B cell (primary cell): ENCODE measurements around the gene TSTD1. TPM values are rescaled to one million over a fixed set of nuclear protein-coding genes. Genes with fewer than 3 reads are reported as not detected.

Experiments
- ATAC-seq: fragments of 200-7000 bp; cut with Tn5 transposase; one replicate; pipeline ENCODE4 v1.10.0; 2021; ENCODE audit warnings: low read depth, mild to moderate bottlenecking, moderate number of reproducible peaks, moderate library complexity
- CTCF ChIA-PET: fragments of 350-600 bp; sonication (Branson Sonifier 250); formaldehyde crosslinking; loops from one replicate; lab custom pipeline; 2021; ENCODE audit warnings: antibody characterized with exemption, inconsistent platforms; lab: Charles Lee
- POLR2A ChIA-PET: fragments of 350-600 bp; sonication (Branson Sonifier 250); formaldehyde crosslinking; loops from one replicate; lab custom pipeline; 2021; ENCODE audit warnings: antibody characterized with exemption; lab: Charles Lee
- DNase-seq: peaks from one replicate; pipeline ENCODE4 v3.0.0; 2013
- H2AFZ ChIP-seq: 2 replicates; pipeline ENCODE4 v1.6.1; 2012; ENCODE audit warnings: mild to moderate bottlenecking, low read depth, low read length; ENCODE audit not compliant: insufficient read depth, poor library complexity, severe bottlenecking
- H3K27ac ChIP-seq, 2 donors: 1 replicate in 1 of 2; 2 replicates in 1 of 2; pipeline ENCODE4 v1.5.1; 2012 to 2013; ENCODE audit warnings: low read length in 2 of 2, mild to moderate bottlenecking in 2 of 2, moderate library complexity in 1 of 2
- H3K27me3 ChIP-seq, 4 experiments: fragments of 200-600 bp in 1 of 4; sonication (generic) in 1 of 4; replicated peaks in 1 of 4; 1 replicate in 2 of 4; 2 replicates in 2 of 4; pipeline versions ENCODE4 v1.6.1 to v1.7.0; 2013 to 2016; ENCODE audit warnings: low read length in 3 of 4, mild to moderate bottlenecking in 2 of 4, mixed read lengths in 1 of 4, moderate library complexity in 1 of 4; ENCODE audit not compliant: insufficient read depth in 4 of 4, control insufficient read depth in 3 of 4; ENCODE audit errors: control extremely low read depth in 1 of 4
- H3K36me3 ChIP-seq, 2 experiments: replicated peaks in 1 of 2; 1 replicate in 1 of 2; 2 replicates in 1 of 2; pipeline versions ENCODE4 v1.6.1 to v1.7.1; 2013; ENCODE audit warnings: low read length in 1 of 2; ENCODE audit not compliant: insufficient read depth in 2 of 2, control insufficient read depth in 1 of 2; ENCODE audit errors: control extremely low read depth in 1 of 2, extremely low read depth in 1 of 2
- H3K4me1 ChIP-seq, 2 donors: fragments of 200-600 bp in 1 of 2; sonication (generic) in 1 of 2; 1 replicate in 1 of 2; 2 replicates in 1 of 2; pipeline versions ENCODE4 v1.5.1 to v1.6.1; 2013 to 2017; ENCODE audit warnings: low read length in 2 of 2; ENCODE audit not compliant: control insufficient read depth in 2 of 2, insufficient read depth in 2 of 2
- H3K4me2 ChIP-seq: replicated peaks from 2 replicates; pipeline ENCODE3; 2012; ENCODE audit warnings: mild to moderate bottlenecking, low read depth, low read length; ENCODE audit not compliant: poor library complexity, severe bottlenecking
- H3K4me3 ChIP-seq, 5 experiments: fragments of 200-600 bp in 1 of 5; sonication (generic) in 1 of 5; 1 replicate in 3 of 5; 2 replicates in 2 of 5; pipeline versions ENCODE4 v1.5.1 to v1.7.0; 2011 to 2016; ENCODE audit warnings: low read length in 4 of 5, mild to moderate bottlenecking in 4 of 5, low read depth in 2 of 5, control low read depth in 1 of 5, moderate library complexity in 1 of 5; ENCODE audit not compliant: insufficient read depth in 1 of 5; ENCODE audit errors: control extremely low read depth in 1 of 5, extremely low read depth in 1 of 5
- H3K79me2 ChIP-seq: fragments of 200-600 bp; sonication (generic); one replicate; pipeline ENCODE4 v1.6.0; 2016; ENCODE audit warnings: low read length; ENCODE audit not compliant: control insufficient read depth, insufficient read depth
- H3K9ac ChIP-seq: fragments of 200-600 bp; sonication (generic); 2 replicates; pipeline ENCODE4 v1.6.1; 2017; ENCODE audit warnings: mild to moderate bottlenecking, low read length, moderate library complexity
- H3K9me3 ChIP-seq, 3 donors: one replicate each; pipeline versions ENCODE4 v1.6.1 to v1.7.1; 2013; ENCODE audit warnings: low read length in 2 of 3; ENCODE audit not compliant: control insufficient read depth in 2 of 3, insufficient read depth in 1 of 3; ENCODE audit errors: control extremely low read depth in 1 of 3
- H4K20me1 ChIP-seq: 2 replicates; pipeline ENCODE4 v1.6.0; 2012; ENCODE audit warnings: mild to moderate bottlenecking, low read length; ENCODE audit not compliant: insufficient read depth, control insufficient read depth, poor library complexity, severe bottlenecking
- H3K27ac Mint-ChIP-seq: one replicate; pipeline ENCODE4 v1.8.0; 2021; ENCODE audit warnings: mixed read lengths
- H3K27me3 Mint-ChIP-seq: one replicate; pipeline ENCODE4 v1.8.0; 2021; ENCODE audit warnings: mixed read lengths
- H3K4me1 Mint-ChIP-seq: one replicate; pipeline ENCODE4 v1.8.0; 2021; ENCODE audit warnings: mixed read lengths
- H3K4me3 Mint-ChIP-seq: one replicate; pipeline ENCODE4 v1.8.0; 2021; ENCODE audit warnings: mixed read lengths
- H3K9me3 Mint-ChIP-seq: one replicate; pipeline ENCODE4 v1.8.0; 2022; ENCODE audit warnings: mixed read lengths; ENCODE audit not compliant: insufficient read depth
- CTCF ChIP-seq: fragments of 200-600 bp; IDR thresholded peaks from one replicate; pipeline ENCODE4 v1.8.0; 2022; ENCODE audit warnings: antibody characterized with exemption, mild to moderate bottlenecking
- EZH2 ChIP-seq: IDR thresholded peaks from 2 replicates; pipeline ENCODE4 v1.6.1; 2012; ENCODE audit warnings: borderline replicate concordance, low read depth, mild to moderate bottlenecking, moderate library complexity, low read length; ENCODE audit not compliant: insufficient read depth, poor library complexity, severe bottlenecking
- whole genome bisulfite sequencing: methylation state at CpG from one replicate; pipeline ENCODE4 v1.1.5; 2013; ENCODE audit warnings: missing lambda C conversion rate; ENCODE audit not compliant: insufficient coverage; 5-methylcytosine and 5-hydroxymethylcytosine counted together
- intact Hi-C: fragments of 100-400 bp; cut with micrococcal nuclease; formaldehyde crosslinking; loops from one replicate; pipeline ENCODE4 v1.10.0; 2022
- polyA plus RNA-seq: library from polyadenylated mRNA; depleted of rRNA; stranded (reverse); fragments of >200 nt; gene quantifications from 2 replicates; pipeline ENCODE4 v1.2.3, GENCODE V29; 2012
- total RNA-seq, 2 donors: library from RNA; stranded (reverse); fragments of 120-200 nt in 1 of 2; gene quantifications; 1 replicate in 1 of 2; 2 replicates in 1 of 2; pipeline versions ENCODE4 v1.2.3 to v1.2.4, GENCODE V29; 2013 to 2022

The TSTD1 gene
- total and polyA plus RNA-seq, 2 donors (not counting 1 experiment from before 2014, with no cell fraction given): 85.6 to 242 TPM

DNA sequence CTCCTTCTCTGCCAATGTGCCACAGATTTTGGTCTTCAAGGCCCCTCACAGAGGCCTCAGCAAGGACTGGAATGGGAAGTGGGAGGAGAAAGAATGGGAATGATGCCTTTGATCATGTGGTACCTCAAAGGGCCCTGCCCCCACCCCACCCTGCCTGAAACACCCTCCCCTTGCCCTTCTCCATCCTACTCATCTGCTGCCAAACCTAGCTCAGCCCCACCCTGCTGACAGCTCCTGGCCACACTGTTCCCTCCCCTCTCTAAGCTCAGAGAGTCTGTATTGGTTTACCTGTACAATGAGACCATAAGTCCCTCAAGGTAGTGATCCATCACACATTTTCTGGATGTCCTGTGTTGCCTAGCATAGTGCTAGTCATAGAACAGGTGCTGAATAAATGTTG lies 37.6 kb upstream of the TSTD1 start:
- H3K27ac Mint-ChIP-seq: no peak overlapping the region
- CTCF ChIA-PET: interaction anchor here (0.7 to 1.7 kb wide), 3 partner anchors 63 to 710 kb away, joined by 3 to 5 read pairs (median 3); no protein-coding TSS in a partner anchor
- TF ChIP-seq EZH2: no peak
- TF ChIP-seq CTCF: no peak
- Histone ChIP-seq H3K4me2 (no peak overlapping the region), H3K4me1 (peaks cover 0 to 6% of the 10 kb centered on the region in 2 donors), H3K79me2 (peaks cover 17% of the 10 kb centered on the region), H3K36me3 (no peaks in the 10 kb centered on the region), H3K9ac (no peak overlapping the region), H3K27me3 (no peaks in the 10 kb centered on the region), H4K20me1 (no peaks in the 10 kb centered on the region), H3K4me3 (no peak overlapping the region), H2AFZ (no peak overlapping the region), H3K9me3 (no peaks in the 10 kb centered on the region), H3K27ac (no peak overlapping the region)
- H3K4me1 Mint-ChIP-seq: peaks cover 5% of the 10 kb centered on the region
- H3K9me3 Mint-ChIP-seq: no peaks in the 10 kb centered on the region
- DNase-seq (no peak), ATAC-seq (no peak)
- H3K27me3 Mint-ChIP-seq: peaks cover 4% of the 10 kb centered on the region
- intact Hi-C loops: no loop called here
- no peak overlapping the region for H3K4me3 Mint-ChIP-seq
- POLR2A ChIA-PET: interaction anchor here (0.6 to 1.2 kb wide), 2 partner anchors 30 to 295 kb away, joined by 3 read pairs; partner anchors contain the start of gene USF1

DNA sequence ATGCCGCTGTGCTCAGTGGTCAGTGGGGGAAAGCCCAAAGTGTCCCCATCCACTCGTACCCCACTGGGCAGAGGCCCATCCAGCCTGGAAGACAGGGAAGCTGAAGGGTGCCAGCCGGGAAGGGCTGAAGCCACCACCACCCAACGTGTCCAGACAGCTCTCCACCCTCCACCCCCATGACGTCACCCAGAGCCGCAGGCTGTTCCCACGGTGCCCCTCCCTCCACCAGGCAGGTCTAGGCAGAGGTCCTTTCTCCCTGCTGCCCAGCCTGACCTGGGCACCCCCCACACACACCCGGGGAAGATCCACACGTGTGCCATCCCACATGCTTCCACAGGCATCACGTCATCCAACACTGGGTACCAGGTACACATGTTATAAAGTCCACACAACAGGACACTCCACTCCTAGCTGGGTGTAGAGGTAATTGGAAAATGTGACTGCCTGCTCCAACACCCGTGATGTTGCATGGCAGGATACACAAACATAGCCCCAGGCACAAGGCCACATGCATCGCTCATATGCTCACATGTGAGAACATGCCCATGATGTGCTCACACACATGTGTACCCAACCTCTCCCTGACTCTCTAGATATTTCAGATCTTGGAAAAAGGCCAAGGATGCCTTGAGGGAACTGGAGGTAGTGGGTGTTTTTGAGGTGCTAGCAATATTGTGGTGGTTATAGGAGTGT lies 36.1 kb upstream of the TSTD1 start:
- Histone ChIP-seq H3K79me2 (peaks cover 24% of the 10 kb centered on the region), H2AFZ (no peak overlapping the region), H3K9ac (no peak overlapping the region), H3K4me2 (no peak overlapping the region), H3K36me3 (no peaks in the 10 kb centered on the region), H4K20me1 (no peaks in the 10 kb centered on the region), H3K9me3 (no peaks in the 10 kb centered on the region), H3K27me3 (no peaks in the 10 kb centered on the region), H3K27ac (no peak overlapping the region), H3K4me1 (peaks cover 8 to 21% of the 10 kb centered on the region in 2 donors), H3K4me3 (no peak overlapping the region)
- Mint-ChIP-seq H3K27ac (no peak overlapping the region), H3K4me3 (no peak overlapping the region), H3K9me3 (no peaks in the 10 kb centered on the region), H3K4me1 (peaks cover 16% of the 10 kb centered on the region), H3K27me3 (no peaks in the 10 kb centered on the region)
- ATAC-seq (no peak), DNase-seq (no peak)
- POLR2A ChIA-PET: interaction anchor here (0.6 to 1.2 kb wide), 2 partner anchors 22 to 29 kb away, joined by 3 to 4 read pairs; partner anchors contain the start of gene USF1
- no peak for TF ChIP-seq EZH2
- 98% methylated on average over 9 of the region's 12 CpGs for WGBS
- intact Hi-C loops: no loop called here
- CTCF ChIA-PET: interaction anchor here (0.9 to 8.9 kb wide), 5 partner anchors 12 to 91 kb away, joined by 3 to 142 read pairs (median 3); partner anchors contain the start of genes KLHDC9 and PPOX
